ENCODE measurements around the gene KLF8. TPM values are rescaled to one million over a fixed set of nuclear protein-coding genes. Genes with fewer than 3 reads are reported as not detected.

The KLF8 gene
- polyA plus RNA-seq, 1 donor from 2014 or later = 4.1 TPM

GRCh38 chrX:56289449-56289848 lies 57.3 kb downstream of the KLF8 start:
- Histone ChIP-seq H3F3A (ENCODE audit: insufficient read depth, low read length, poor library complexity, severe bottlenecking) (no peaks in the 10 kb centered on the region), H3K9me2 (ENCODE audit: insufficient read depth, low read length) (no peaks in the 10 kb centered on the region)

GRCh38 chrX:56308726-56309125 lies 76.6 kb downstream of the KLF8 start:
- H3K4me2 ChIP-seq (ENCODE audit: low read length) = no peak overlapping the region
- no peak overlapping the region for H3K9ac ChIP-seq (ENCODE audit: low read length)
- H3K4me3 ChIP-seq (ENCODE audit: low read length) = no peak overlapping the region
- H3K27ac ChIP-seq (ENCODE audit: low read length) = no peak overlapping the region
- H3K9me2 ChIP-seq (ENCODE audit: insufficient read depth, low read length) = no peaks in the 10 kb centered on the region
- H3K79me2 ChIP-seq (replicated peaks; ENCODE audit: insufficient read depth, low read length) = no peaks in the 10 kb centered on the region
- no peak overlapping the region for H2AFZ ChIP-seq (ENCODE audit: low read depth, low read length)
- no peaks in the 10 kb centered on the region for H4K20me1 ChIP-seq (ENCODE audit: insufficient read depth)
- no peaks in the 10 kb centered on the region for H3K27me3 ChIP-seq (ENCODE audit: insufficient read depth, low read depth, low read length)
- H3F3A ChIP-seq (ENCODE audit: insufficient read depth, low read length, poor library complexity, severe bottlenecking) = no peaks in the 10 kb centered on the region
- H3K9me3 ChIP-seq (ENCODE audit: low read length) = no peaks in the 10 kb centered on the region
- no peaks in the 10 kb centered on the region for H3K36me3 ChIP-seq (ENCODE audit: insufficient read depth, low read length)
- TF ChIP-seq SMC3 (conservative IDR thresholded peaks at IDR 0.05; ENCODE audit: poor library complexity) (no peak), TAF1 (IDR thresholded peaks at IDR 0.05; ENCODE audit: low read depth) (no peak), MXI1 (conservative IDR thresholded peaks at IDR 0.05; ENCODE audit: poor library complexity, severe bottlenecking) (no peak), EP300 (conservative IDR thresholded peaks at IDR 0.05; ENCODE audit: poor library complexity, severe bottlenecking) (no peak), EZH2 (IDR thresholded peaks at IDR 0.05; ENCODE audit: borderline replicate concordance, insufficient read depth, low read length, poor library complexity, severe bottlenecking) (no peak), CTCF (IDR thresholded peaks at IDR 0.05; ENCODE audit: poor library complexity, severe bottlenecking) (no peak)

More at GRCh38 chrX:56289449-56289848, 57.3 kb downstream of the KLF8 start:
- Histone ChIP-seq H3K36me3 (ENCODE audit: insufficient read depth, low read length) (no peaks in the 10 kb centered on the region), H3K9ac (ENCODE audit: low read length) (no peak overlapping the region), H3K4me3 (ENCODE audit: low read length) (no peak overlapping the region), H3K27ac (ENCODE audit: low read length) (no peak overlapping the region), H3K79me2 (replicated peaks; ENCODE audit: insufficient read depth, low read length) (no peaks in the 10 kb centered on the region), H3K9me3 (ENCODE audit: low read length) (no peaks in the 10 kb centered on the region), H3K27me3 (ENCODE audit: insufficient read depth, low read depth, low read length) (no peaks in the 10 kb centered on the region), H3K4me2 (ENCODE audit: low read length) (no peak overlapping the region), H2AFZ (ENCODE audit: low read depth, low read length) (no peak overlapping the region), H4K20me1 (ENCODE audit: insufficient read depth) (no peaks in the 10 kb centered on the region)
- TF ChIP-seq EZH2 (IDR thresholded peaks at IDR 0.05; ENCODE audit: borderline replicate concordance, insufficient read depth, low read length, poor library complexity, severe bottlenecking) (no peak), MXI1 (conservative IDR thresholded peaks at IDR 0.05; ENCODE audit: poor library complexity, severe bottlenecking) (no peak), EP300 (conservative IDR thresholded peaks at IDR 0.05; ENCODE audit: poor library complexity, severe bottlenecking) (no peak), SMC3 (conservative IDR thresholded peaks at IDR 0.05; ENCODE audit: poor library complexity) (no peak), RAD21 (conservative IDR thresholded peaks at IDR 0.05) (no peak), TAF1 (IDR thresholded peaks at IDR 0.05; ENCODE audit: low read depth) (no peak), REST (IDR thresholded peaks at IDR 0.05; ENCODE audit: borderline replicate concordance) (no peak), POLR2AphosphoS5 (IDR thresholded peaks at IDR 0.05) (no peak), CTCF (IDR thresholded peaks at IDR 0.05; ENCODE audit: poor library complexity, severe bottlenecking) (no peak)

All from neural cell (in vitro differentiated cells).